Natural killer cell (primary cell): ENCODE measurements around the gene BEAN1. TPM values are rescaled to one million over a fixed set of nuclear protein-coding genes. Genes with fewer than 3 reads are reported as not detected.

Experiments
- ATAC-seq, 3 donors: fragments of 150-1000 bp in 2 of 3; fragments of 200-7000 bp in 1 of 3; cut with Tn5 transposase; 1 replicate in 1 of 3; 2 replicates in 2 of 3; pipeline ENCODE4 v1.10.0; 2021; ENCODE audit warnings: mild to moderate bottlenecking in 2 of 3, moderate library complexity in 2 of 3
- DNase-seq, 2 donors: peaks; one replicate each; pipeline versions ENCODE4 v3.0.0 to v3.0.0-alpha.2; 2013 to 2021; ENCODE audit warnings: mixed read lengths in 1 of 2
- H3K27ac ChIP-seq: one replicate; pipeline ENCODE4 v1.5.1; 2013; ENCODE audit warnings: mild to moderate bottlenecking, low read length
- H3K27me3 ChIP-seq: one replicate; pipeline ENCODE4 v1.6.1; 2013; ENCODE audit warnings: low read length; ENCODE audit not compliant: control insufficient read depth, insufficient read depth
- H3K36me3 ChIP-seq: one replicate; pipeline ENCODE4 v1.6.1; 2013; ENCODE audit warnings: low read length; ENCODE audit not compliant: control insufficient read depth, insufficient read depth
- H3K4me1 ChIP-seq: one replicate; pipeline ENCODE4 v1.6.1; 2013; ENCODE audit warnings: low read length; ENCODE audit not compliant: control insufficient read depth, insufficient read depth
- H3K4me3 ChIP-seq: one replicate; pipeline ENCODE4 v1.5.1; 2013; ENCODE audit warnings: low read length
- H3K9me3 ChIP-seq: one replicate; pipeline ENCODE4 v1.6.1; 2013; ENCODE audit warnings: low read length; ENCODE audit not compliant: control insufficient read depth, insufficient read depth
- H3K27ac Mint-ChIP-seq, 2 donors: one replicate each; pipeline ENCODE4 v1.8.0; 2022; ENCODE audit warnings: mild to moderate bottlenecking in 2 of 2, mixed read lengths in 2 of 2, moderate library complexity in 1 of 2
- H3K27me3 Mint-ChIP-seq, 2 donors: one replicate each; pipeline ENCODE4 v1.8.0; 2022; ENCODE audit warnings: low read depth in 2 of 2, mixed read lengths in 2 of 2
- H3K36me3 Mint-ChIP-seq: one replicate; pipeline ENCODE4 v1.8.0; 2022; ENCODE audit warnings: mixed read lengths
- H3K4me1 Mint-ChIP-seq, 2 donors: one replicate each; pipeline ENCODE4 v1.8.0; 2022; ENCODE audit warnings: mixed read lengths in 2 of 2
- H3K4me3 Mint-ChIP-seq: one replicate; pipeline ENCODE4 v1.8.0; 2022; ENCODE audit warnings: mild to moderate bottlenecking, moderate library complexity, mixed read lengths
- H3K9me3 Mint-ChIP-seq, 2 donors: one replicate each; pipeline ENCODE4 v1.8.0; 2022; ENCODE audit warnings: mixed read lengths in 2 of 2
- CTCF ChIP-seq: fragments of 200-600 bp; IDR thresholded peaks from one replicate; pipeline ENCODE4 v1.8.0; 2022; ENCODE audit warnings: antibody characterized with exemption
- WGBS: methylation state at CpG from one replicate; pipeline ENCODE4 v1.1.7; 2013; ENCODE audit warnings: missing lambda C conversion rate; ENCODE audit not compliant: insufficient coverage; 5-methylcytosine and 5-hydroxymethylcytosine counted together
- intact Hi-C: fragments of 100-400 bp; cut with micrococcal nuclease; formaldehyde crosslinking; loops from one replicate; pipeline ENCODE4 v1.14.2; 2022
- total RNA-seq, 4 donors: library from RNA; stranded (reverse); fragments of 120-200 nt in 1 of 4; gene quantifications; one replicate each; pipeline versions ENCODE4 v1.2.3 to v1.2.4, GENCODE V29; 2013 to 2022

The BEAN1 gene
- total RNA-seq, 3 donors from 2014 or later (not counting 1 experiment from before 2014, with no cell fraction given), result not detected

GRCh38 chr16:66405057-66405783, 21.9 kb upstream of the BEAN1 start:
- no peaks in the 10 kb centered on the region for H3K9me3 ChIP-seq
- no peak overlapping the region for H3K27ac Mint-ChIP-seq
- no peak overlapping the region for H3K4me3 Mint-ChIP-seq
- H3K4me3 ChIP-seq, result no peak overlapping the region
- H3K4me1 Mint-ChIP-seq, result peaks cover 6 to 12% of the 10 kb centered on the region in 2 donors
- WGBS, result 100% methylated on average over 1 of the region's 2 CpGs
- no peak overlapping the region for H3K27ac ChIP-seq
- TF ChIP-seq CTCF, result no peak
- no peak for DNase-seq
- no peaks in the 10 kb centered on the region for H3K9me3 Mint-ChIP-seq
- H3K27me3 Mint-ChIP-seq, result peaks cover 16 to 37% of the 10 kb centered on the region in 2 donors
- H3K36me3 Mint-ChIP-seq, result no peaks in the 10 kb centered on the region
- intact Hi-C loops, result loop anchor here (5.0 kb wide), 2 partner anchors 322 to 337 kb away; no protein-coding TSS in a partner anchor
- no peaks in the 10 kb centered on the region for H3K36me3 ChIP-seq
- no peak for ATAC-seq
- peaks cover 3% of the 10 kb centered on the region for H3K27me3 ChIP-seq
- peaks cover 12% of the 10 kb centered on the region for H3K4me1 ChIP-seq

GRCh38 chr16:66406534-66407221, 20.4 kb upstream of the BEAN1 start:
- no peaks in the 10 kb centered on the region for H3K9me3 Mint-ChIP-seq
- Histone ChIP-seq H3K36me3 (no peaks in the 10 kb centered on the region), H3K27me3 (peaks cover 3% of the 10 kb centered on the region), H3K4me3 (peak overlapping the region; percentile 34), H3K4me1 (peaks cover 12% of the 10 kb centered on the region), H3K9me3 (no peaks in the 10 kb centered on the region), H3K27ac (no peak overlapping the region)
- H3K4me3 Mint-ChIP-seq, result peak overlapping the region; percentile 83
- peaks cover 6 to 12% of the 10 kb centered on the region in 2 donors for H3K4me1 Mint-ChIP-seq
- intact Hi-C loops, result loop anchor here (1.0 to 5.0 kb wide), 5 partner anchors 77 to 336 kb away; partner anchors contain the start of gene CMTM3
- 1% methylated on average over 35 of the region's 35 CpGs for WGBS
- no peaks in the 10 kb centered on the region for H3K36me3 Mint-ChIP-seq
- H3K27ac Mint-ChIP-seq, result no peak overlapping the region
- H3K27me3 Mint-ChIP-seq, result peaks cover 22 to 40% of the 10 kb centered on the region in 2 donors
- ATAC-seq (peak; percentile 90 to 96 (median 92)), DNase-seq (peak; percentile 85 to 91)
- peak; percentile 83 for TF ChIP-seq CTCF

- Mint-ChIP-seq H3K4me1 (peaks cover 6 to 12% of the 10 kb centered on the region in 2 donors), H3K27me3 (peaks cover 22 to 40% of the 10 kb centered on the region in 2 donors), H3K36me3 (no peaks in the 10 kb centered on the region), H3K9me3 (no peaks in the 10 kb centered on the region), H3K4me3 (no peak overlapping the region), H3K27ac (no peak overlapping the region)
- WGBS, result 81% methylated on average over 5 of the region's 5 CpGs
- H3K9me3 ChIP-seq, result no peaks in the 10 kb centered on the region
- ATAC-seq, result no peak
- peaks cover 3% of the 10 kb centered on the region for H3K27me3 ChIP-seq
- no peak for TF ChIP-seq CTCF
- no peak overlapping the region for H3K27ac ChIP-seq
- H3K36me3 ChIP-seq, result no peaks in the 10 kb centered on the region
- H3K4me3 ChIP-seq, result no peak overlapping the region
- intact Hi-C loops, result loop anchor here (5.0 kb wide), 2 partner anchors 319 to 334 kb away; no protein-coding TSS in a partner anchor
- peak in 1 of 2 donors; percentile 75 for DNase-seq
- peaks cover 12% of the 10 kb centered on the region for H3K4me1 ChIP-seq
These were observed 18.7 kb upstream of the BEAN1 start for GRCh38 chr16:66408163-66409048.
